PC-3 (cell line): ENCODE data around the gene SLC8A1. TPM values are rescaled to one million over a fixed set of nuclear protein-coding genes. Genes with fewer than 3 reads are reported as not detected.

Experiments used
- ATAC-seq: fragments of 200-7000 bp; cut with Tn5 transposase; 2 replicates; pipeline ENCODE4 v1.9.1; 2020; ENCODE audit warnings: mild to moderate bottlenecking, moderate library complexity
- BruUV-seq: library from RNA; stranded (reverse); fragments of 400-500 nt; replicated peaks from 2 replicates; lab custom pipeline; 2021; lab: Mats Ljungman, UMichigan
- CTCF ChIA-PET: fragments of 300-600 bp; sonication (Branson Sonifier 250); formaldehyde crosslinking; loops from one replicate; lab custom pipeline; 2022; ENCODE audit warnings: antibody characterized with exemption; lab: Charles Lee
- POLR2A ChIA-PET: fragments of 300-600 bp; sonication (Branson Sonifier 250); formaldehyde crosslinking; loops from one replicate; lab custom pipeline; 2022; ENCODE audit warnings: antibody characterized with exemption; ENCODE audit not compliant: unreplicated experiment; lab: Charles Lee
- DNase-seq: peaks from one replicate; pipeline ENCODE4 v3.0.0-alpha.2; 2015
- H2AFZ ChIP-seq: fragments of 300-600 bp; sonication (generic); 2 replicates; pipeline ENCODE4 v1.6.0; 2016; ENCODE audit warnings: antibody characterized with exemption, low read length
- H3F3A ChIP-seq: fragments of 300-600 bp; sonication (generic); one replicate; pipeline ENCODE4 v1.6.0; 2017; ENCODE audit warnings: antibody characterized with exemption, low read length, control low read depth, mild to moderate bottlenecking; ENCODE audit not compliant: unreplicated experiment
- H3K27ac ChIP-seq: fragments of 300-600 bp; sonication (generic); 2 replicates; pipeline ENCODE4 v1.5.1; 2016; ENCODE audit warnings: mild to moderate bottlenecking, low read length
- H3K27me3 ChIP-seq: fragments of 300-600 bp; sonication (generic); 2 replicates; pipeline ENCODE4 v1.6.1; 2016; ENCODE audit warnings: low read length, mixed read lengths
- H3K36me3 ChIP-seq: fragments of 300-600 bp; sonication (generic); 2 replicates; pipeline ENCODE4 v1.6.1; 2016; ENCODE audit warnings: low read depth, mixed run types, low read length, mixed read lengths
- H3K4me1 ChIP-seq: fragments of 300-600 bp; sonication (generic); 2 replicates; pipeline ENCODE4 v1.5.1; 2016; ENCODE audit warnings: low read length; ENCODE audit not compliant: insufficient read depth
- H3K4me2 ChIP-seq: fragments of 300-600 bp; sonication (generic); 2 replicates; pipeline ENCODE4 v1.6.0; 2016; ENCODE audit warnings: low read length
- H3K4me3 ChIP-seq: fragments of 300-600 bp; sonication (generic); 2 replicates; pipeline ENCODE4 v1.5.1; 2016; ENCODE audit warnings: mild to moderate bottlenecking, low read length, mixed read lengths
- H3K79me2 ChIP-seq: fragments of 300-600 bp; sonication (generic); 2 replicates; pipeline ENCODE4 v1.6.1; 2017; ENCODE audit warnings: low read length, mixed read lengths
- H3K9ac ChIP-seq: fragments of 300-600 bp; sonication (generic); 2 replicates; pipeline ENCODE4 v1.6.0; 2016; ENCODE audit warnings: mild to moderate bottlenecking, low read length
- H3K9me2 ChIP-seq: fragments of 300-600 bp; sonication (generic); replicated peaks from 2 replicates; pipeline ENCODE4 v1.6.1; 2016; ENCODE audit warnings: mixed run types, low read length, mixed read lengths
- H3K9me3 ChIP-seq: fragments of 300-600 bp; sonication (generic); 2 replicates; pipeline ENCODE4 v1.6.1; 2016; ENCODE audit warnings: low read length, mixed read lengths
- H4K20me1 ChIP-seq: fragments of 300-600 bp; sonication (generic); 2 replicates; pipeline ENCODE4 v1.6.1; 2016; ENCODE audit warnings: low read length, mixed read lengths
- EZH2 ChIP-seq: fragments of 300-600 bp; sonication (generic); IDR thresholded peaks from one replicate; pipeline ENCODE4 v1.6.1; 2017; ENCODE audit warnings: antibody characterized with exemption, mild to moderate bottlenecking, low read length; ENCODE audit not compliant: unreplicated experiment
- EZH2phosphoT487 ChIP-seq: fragments of 300-600 bp; sonication (generic); IDR thresholded peaks from 2 replicates; pipeline ENCODE4 v1.6.1; 2018; ENCODE audit warnings: mild to moderate bottlenecking, antibody characterized with exemption, low read length, borderline replicate concordance
- intact Hi-C: fragments of 100-400 bp; cut with micrococcal nuclease; formaldehyde crosslinking; loops from 2 replicates; pipeline ENCODE4 v1.9.0; 2023
- total RNA-seq: library from RNA; depleted of rRNA; stranded (reverse); fragments of >200 nt; gene quantifications from 2 replicates; pipeline ENCODE4 v1.2.3, GENCODE V29; 2014
- TF ChIP-seq, protein P1 (sequence below): fragments of 300-600 bp; sonication (generic); conservative IDR thresholded peaks from 2 replicates; pipeline ENCODE4 v1.5.1; 2017; ENCODE audit warnings: antibody characterized with exemption, low read depth, mild to moderate bottlenecking, low read length

The SLC8A1 gene
- total RNA-seq, 1 experiment from 2014 or later, result 1.3 TPM

- H3F3A ChIP-seq, result no peaks in the 10 kb centered on the region
- CTCF ChIA-PET, result no interaction called here
- BruUV-seq, result no TSS peak
Observed at GRCh38 chr2:40128796-40129195, 323.1 kb downstream of the SLC8A1 start.

DNA sequence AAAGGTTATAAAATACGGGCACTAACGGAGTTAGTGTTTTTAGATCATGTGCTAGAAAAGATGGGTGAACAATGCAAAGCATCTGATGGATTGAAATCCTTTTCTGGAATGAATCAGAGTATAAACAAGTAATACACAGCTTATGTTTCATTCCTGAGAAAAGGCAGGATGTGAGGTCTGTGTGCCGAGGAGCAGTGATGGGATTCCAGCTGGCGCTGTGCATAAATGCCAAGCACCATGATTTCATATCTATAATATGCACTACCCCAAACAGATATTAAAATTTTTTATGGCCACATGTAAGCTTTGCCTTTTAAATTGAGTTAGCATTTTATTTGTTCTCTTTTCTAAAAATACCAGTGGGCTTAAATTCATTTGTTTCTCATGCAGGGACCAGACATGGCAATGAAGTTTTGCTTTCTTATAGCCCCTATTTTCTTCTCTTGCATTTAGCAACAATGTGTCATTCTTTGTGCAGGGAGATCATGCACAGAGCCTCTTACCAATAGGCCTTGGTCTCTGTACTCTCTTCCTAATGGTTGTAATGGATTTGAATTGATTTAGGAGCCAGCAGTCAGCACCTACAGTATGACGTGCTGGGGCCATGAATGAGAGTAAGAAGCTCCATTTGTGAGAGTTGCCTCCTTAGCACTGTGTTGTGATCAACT, 323.9 kb downstream of the SLC8A1 start:
- no peak overlapping the region for H3K4me3 ChIP-seq
- no peaks in the 10 kb centered on the region for H3K79me2 ChIP-seq
- intact Hi-C loops, result no loop called here
- H3K27me3 ChIP-seq, result no peaks in the 10 kb centered on the region
- ChIA-PET CTCF (no interaction called here), POLR2A (no interaction called here)
- no peaks in the 10 kb centered on the region for H3K9me2 ChIP-seq
- H3K9ac ChIP-seq, result no peak overlapping the region
- H3K36me3 ChIP-seq, result no peaks in the 10 kb centered on the region
- peaks cover 23% of the 10 kb centered on the region for H3K4me1 ChIP-seq
- peak; percentile 33 for DNase-seq
- H4K20me1 ChIP-seq, result no peaks in the 10 kb centered on the region
- H3K9me3 ChIP-seq, result no peaks in the 10 kb centered on the region
- no peaks in the 10 kb centered on the region for H3F3A ChIP-seq
- no peak overlapping the region for H3K4me2 ChIP-seq
- 0 out of 2 replicates have a peak overlapping the region, but pooled peaks have one; percentile 11 for H3K27ac ChIP-seq
- BruUV-seq, result no TSS peak
- TF ChIP-seq EZH2phosphoT487 (no peak), EZH2 (no peak)
- TF ChIP-seq, protein P1, sequence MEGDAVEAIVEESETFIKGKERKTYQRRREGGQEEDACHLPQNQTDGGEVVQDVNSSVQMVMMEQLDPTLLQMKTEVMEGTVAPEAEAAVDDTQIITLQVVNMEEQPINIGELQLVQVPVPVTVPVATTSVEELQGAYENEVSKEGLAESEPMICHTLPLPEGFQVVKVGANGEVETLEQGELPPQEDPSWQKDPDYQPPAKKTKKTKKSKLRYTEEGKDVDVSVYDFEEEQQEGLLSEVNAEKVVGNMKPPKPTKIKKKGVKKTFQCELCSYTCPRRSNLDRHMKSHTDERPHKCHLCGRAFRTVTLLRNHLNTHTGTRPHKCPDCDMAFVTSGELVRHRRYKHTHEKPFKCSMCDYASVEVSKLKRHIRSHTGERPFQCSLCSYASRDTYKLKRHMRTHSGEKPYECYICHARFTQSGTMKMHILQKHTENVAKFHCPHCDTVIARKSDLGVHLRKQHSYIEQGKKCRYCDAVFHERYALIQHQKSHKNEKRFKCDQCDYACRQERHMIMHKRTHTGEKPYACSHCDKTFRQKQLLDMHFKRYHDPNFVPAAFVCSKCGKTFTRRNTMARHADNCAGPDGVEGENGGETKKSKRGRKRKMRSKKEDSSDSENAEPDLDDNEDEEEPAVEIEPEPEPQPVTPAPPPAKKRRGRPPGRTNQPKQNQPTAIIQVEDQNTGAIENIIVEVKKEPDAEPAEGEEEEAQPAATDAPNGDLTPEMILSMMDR, result no peak
- no peak overlapping the region for H2AFZ ChIP-seq
- peak; percentile 72 for ATAC-seq

More at GRCh38 chr2:40128796-40129195, 323.1 kb downstream of the SLC8A1 start:
- intact Hi-C loops, result no loop called here
- Histone ChIP-seq H3K36me3 (no peaks in the 10 kb centered on the region), H4K20me1 (no peaks in the 10 kb centered on the region), H3K4me3 (no peak overlapping the region), H3K27ac (no peak overlapping the region), H3K9me3 (no peaks in the 10 kb centered on the region), H3K27me3 (no peaks in the 10 kb centered on the region), H2AFZ (no peak overlapping the region), H3K4me2 (no peak overlapping the region), H3K9ac (no peak overlapping the region), H3K9me2 (no peaks in the 10 kb centered on the region), H3K79me2 (no peaks in the 10 kb centered on the region), H3K4me1 (peaks cover 22% of the 10 kb centered on the region)
- POLR2A ChIA-PET, result no interaction called here
- no peak for DNase-seq
- no peak for TF ChIP-seq EZH2phosphoT487
- TF ChIP-seq, protein P1, result no peak
- TF ChIP-seq EZH2, result no peak
- no peak for ATAC-seq

- BruUV-seq, result no TSS peak
- Histone ChIP-seq H3K9ac (no peak overlapping the region), H4K20me1 (no peaks in the 10 kb centered on the region), H3K27me3 (no peaks in the 10 kb centered on the region), H2AFZ (no peak overlapping the region), H3K79me2 (no peaks in the 10 kb centered on the region), H3K4me2 (no peak overlapping the region), H3K9me2 (no peaks in the 10 kb centered on the region), H3F3A (no peaks in the 10 kb centered on the region), H3K4me3 (no peak overlapping the region), H3K36me3 (no peaks in the 10 kb centered on the region), H3K4me1 (peaks cover 23% of the 10 kb centered on the region), H3K27ac (no peak overlapping the region), H3K9me3 (no peaks in the 10 kb centered on the region)
- ChIA-PET POLR2A (no interaction called here), CTCF (no interaction called here)
- no peak for DNase-seq
- TF ChIP-seq EZH2, result no peak
- no peak for TF ChIP-seq EZH2phosphoT487
- TF ChIP-seq, protein P1, result no peak
- no peak for ATAC-seq
- intact Hi-C loops, result no loop called here
Observed at GRCh38 chr2:40127146-40127545, 324.7 kb downstream of the SLC8A1 start.
